Endothelial cell (in vitro differentiated cells): ENCODE results near the gene LCE4A. TPM values are rescaled to one million over a fixed set of nuclear protein-coding genes. Genes with fewer than 3 reads are reported as not detected.

Experiments
- DNase-seq: peaks from one replicate; pipeline ENCODE4 v3.0.0; 2021; ENCODE audit warnings: low spot score
- H3K27ac Mint-ChIP-seq: one replicate; pipeline ENCODE4 v1.8.0; 2021; ENCODE audit warnings: mixed read lengths, inconsistent platforms; ENCODE audit not compliant: unreplicated experiment
- H3K27me3 Mint-ChIP-seq: one replicate; pipeline ENCODE4 v1.8.0; 2021; ENCODE audit warnings: mild to moderate bottlenecking, moderate library complexity, mixed read lengths, inconsistent platforms; ENCODE audit not compliant: unreplicated experiment
- H3K36me3 Mint-ChIP-seq: one replicate; pipeline ENCODE4 v1.8.0; 2021; ENCODE audit warnings: mild to moderate bottlenecking, low read depth, mixed read lengths, inconsistent platforms; ENCODE audit not compliant: unreplicated experiment
- H3K4me1 Mint-ChIP-seq: one replicate; pipeline ENCODE4 v1.8.0; 2021; ENCODE audit warnings: mild to moderate bottlenecking, mixed read lengths, inconsistent platforms; ENCODE audit not compliant: unreplicated experiment
- H3K4me3 Mint-ChIP-seq: one replicate; pipeline ENCODE4 v1.8.0; 2021; ENCODE audit warnings: mild to moderate bottlenecking, mixed read lengths, inconsistent platforms; ENCODE audit not compliant: unreplicated experiment
- H3K9me3 Mint-ChIP-seq: one replicate; pipeline ENCODE4 v1.8.0; 2021; ENCODE audit warnings: mixed read lengths, inconsistent platforms; ENCODE audit not compliant: unreplicated experiment
- CTCF ChIP-seq: fragments of 200-600 bp; sonication (generic); IDR thresholded peaks from one replicate; pipeline ENCODE4 v1.5.0; 2021; ENCODE audit warnings: antibody characterized with exemption; ENCODE audit not compliant: unreplicated experiment
- total RNA-seq: library from RNA; stranded (reverse); fragmentation: NEBNext Ultra II Directional; extraction: Animal tissue kit (Norgen Biotek cat#: 25700); gene quantifications from one replicate; pipeline ENCODE4 v1.2.1, GENCODE V29; 2021; ENCODE audit not compliant: unreplicated experiment

LCE4A gene
- total RNA-seq, 1 donor from 2014 or later: not detected

DNA sequence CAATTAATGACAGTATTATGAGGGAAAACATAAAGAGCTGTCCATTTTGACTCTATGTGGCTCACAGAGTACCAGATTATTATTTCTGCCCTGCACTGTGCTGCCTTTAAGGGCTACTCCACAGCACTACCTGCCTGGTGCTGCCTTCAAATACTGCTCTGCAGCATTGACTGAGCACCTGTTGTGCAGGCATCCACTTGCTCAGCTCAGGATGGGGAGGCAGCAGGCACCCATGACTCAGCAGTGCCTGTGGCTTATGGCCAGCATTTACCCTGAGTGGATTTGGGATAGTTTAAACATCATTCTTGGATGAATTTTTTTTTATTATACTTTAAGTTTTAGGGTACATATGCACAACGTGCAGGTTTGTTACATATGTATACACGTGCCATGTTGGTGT is 48.9 kb downstream of the LCE4A start:
- Mint-ChIP-seq H3K4me3 (no peak overlapping the region), H3K36me3 (no peaks in the 10 kb centered on the region), H3K27me3 (peaks cover 4% of the 10 kb centered on the region), H3K4me1 (peaks cover 4% of the 10 kb centered on the region), H3K27ac (no peak overlapping the region), H3K9me3 (no peaks in the 10 kb centered on the region)
- TF ChIP-seq CTCF: no peak
- no peak for DNase-seq

DNA sequence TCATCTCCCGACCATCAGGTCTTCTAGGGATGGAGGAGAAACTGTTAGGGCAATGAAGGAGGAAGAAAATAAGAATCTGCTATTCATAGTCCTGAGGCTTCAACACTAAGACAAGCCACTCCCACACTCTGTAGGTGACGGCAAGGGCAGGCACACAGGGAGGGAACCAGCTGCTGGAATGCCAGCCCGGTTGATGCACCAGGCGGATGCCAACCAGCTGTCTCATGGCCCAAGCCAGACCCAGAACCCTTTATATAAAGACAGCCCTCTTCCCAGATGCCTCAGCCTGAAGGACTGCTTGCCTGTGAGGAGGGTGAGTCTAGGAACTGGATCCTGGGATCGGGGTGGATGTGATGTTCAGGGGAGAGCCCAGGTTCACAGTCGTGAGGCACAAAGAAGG is 49.8 kb downstream of the LCE4A start, which contains the start of gene KPRP:
KPRP (plus strand) TSS at position 279 of the 400 bp plus-strand sequence. CDS start 1,564 bp downstream, outside the sequence.
- no peak for DNase-seq
- no peak for TF ChIP-seq CTCF
- Mint-ChIP-seq H3K4me3 (no peak within 1 kb of the TSS), H3K4me1 (peaks cover 4% of the 10 kb centered on the region), H3K27ac (no peak within 1 kb of the TSS), H3K9me3 (no peaks in the 10 kb centered on the region), H3K36me3 (no peaks in the 10 kb centered on the region), H3K27me3 (peaks cover 4% of the 10 kb centered on the region)

DNA sequence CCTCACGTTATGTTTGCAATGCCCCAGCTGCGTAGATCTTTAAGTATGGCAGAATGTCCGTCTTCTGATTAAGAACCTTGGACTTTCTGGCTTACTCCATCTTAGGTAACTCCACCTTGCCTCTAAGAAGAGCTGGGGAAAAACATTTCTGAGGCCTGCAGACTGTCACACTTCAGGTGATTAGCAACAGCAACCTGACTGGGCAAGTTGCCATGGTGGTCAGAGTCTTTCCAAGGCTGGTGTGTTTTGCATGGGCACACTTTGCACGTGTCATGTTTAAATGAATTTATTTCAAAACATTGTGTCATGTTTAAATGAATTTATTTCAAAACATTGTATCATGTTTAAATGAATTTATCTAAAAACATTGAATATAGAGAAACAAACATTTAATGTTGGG is 50.7 kb downstream of the LCE4A start:
- peaks cover 4% of the 10 kb centered on the region for H3K4me1 Mint-ChIP-seq
- peaks cover 4% of the 10 kb centered on the region for H3K27me3 Mint-ChIP-seq
- H3K9me3 Mint-ChIP-seq: no peaks in the 10 kb centered on the region
- H3K4me3 Mint-ChIP-seq: no peak overlapping the region
- DNase-seq: no peak
- TF ChIP-seq CTCF: no peak
- no peaks in the 10 kb centered on the region for H3K36me3 Mint-ChIP-seq
- H3K27ac Mint-ChIP-seq: no peak overlapping the region

Other genes starting within 250 kb of the LCE4A start
- not detected for gene LCE5A, start 197.4 kb upstream of the LCE4A start, total RNA-seq
- gene CRCT1, start 193.7 kb upstream of the LCE4A start, total RNA-seq: not detected
- not detected for gene LCE3E, start 141.4 kb upstream of the LCE4A start, total RNA-seq
- gene LCE3D, start 127.6 kb upstream of the LCE4A start, total RNA-seq: not detected
- gene LCE3C, start 107.9 kb upstream of the LCE4A start, total RNA-seq: not detected
- not detected for gene LCE3B, start 94.3 kb upstream of the LCE4A start, total RNA-seq
- not detected for gene LCE3A, start 85.1 kb upstream of the LCE4A start, total RNA-seq
- not detected for gene LCE2D, start 44.8 kb upstream of the LCE4A start, total RNA-seq
- not detected for gene LCE2C, start 32.9 kb upstream of the LCE4A start, total RNA-seq
- not detected for gene LCE2B, start 22.0 kb upstream of the LCE4A start, total RNA-seq
- not detected for gene LCE2A, start 9.8 kb upstream of the LCE4A start, total RNA-seq
- not detected for gene KPRP, start 49.9 kb downstream of the LCE4A start, total RNA-seq
- gene LCE1F, start 67.0 kb downstream of the LCE4A start, total RNA-seq: not detected
- gene LCE1E, start 78.1 kb downstream of the LCE4A start, total RNA-seq: not detected
- not detected for gene LCE1D, start 88.6 kb downstream of the LCE4A start, total RNA-seq
- gene LCE1C, start 98.5 kb downstream of the LCE4A start, total RNA-seq: not detected
- gene LCE1B, start 103.8 kb downstream of the LCE4A start, total RNA-seq: not detected
- not detected for gene LCE1A, start 119.3 kb downstream of the LCE4A start, total RNA-seq
- gene LCE6A, start 134.7 kb downstream of the LCE4A start, total RNA-seq: not detected
- not detected for gene LCE7A, start 151.8 kb downstream of the LCE4A start, total RNA-seq
- gene SMCP, start 170.2 kb downstream of the LCE4A start, total RNA-seq: not detected
- gene IVL, start 200.4 kb downstream of the LCE4A start, total RNA-seq: not detected
- not detected for gene SPRR5, start 239.0 kb downstream of the LCE4A start, total RNA-seq